Mammary epithelial cell (primary cell): ENCODE data around the gene CCSER2.

Experiments
- CTCF ChIP-seq, 2 donors: IDR thresholded peaks in 1 of 2; conservative IDR thresholded peaks in 1 of 2; 2 replicates each; pipeline ENCODE4 v1.5.1; 2011 to 2012; ENCODE audit warnings: inconsistent platforms in 2 of 2, low read length in 2 of 2, mild to moderate bottlenecking in 2 of 2, control low read depth in 1 of 2, low read depth in 1 of 2; ENCODE audit not compliant: insufficient read depth in 1 of 2; ENCODE audit errors: extremely low read depth in 1 of 2
- EZH2 ChIP-seq: IDR thresholded peaks from 2 replicates; pipeline ENCODE4 v1.6.1; 2012; ENCODE audit warnings: low read length, inconsistent platforms, borderline replicate concordance

GRCh38 chr10:84341538-84341856 is 13.1 kb downstream of the CCSER2 start:
- no peak for TF ChIP-seq CTCF (conservative IDR thresholded peaks at IDR 0.05 in 1 of 2, IDR thresholded peaks at IDR 0.05 in 1 of 2; ENCODE audit: extremely low read depth in 1 of 2, insufficient read depth in 1 of 2, low read depth in 1 of 2, low read length in 2 of 2)
- TF ChIP-seq EZH2 = no peak
